ENCODE data around the gene IGLON5.

DNA sequence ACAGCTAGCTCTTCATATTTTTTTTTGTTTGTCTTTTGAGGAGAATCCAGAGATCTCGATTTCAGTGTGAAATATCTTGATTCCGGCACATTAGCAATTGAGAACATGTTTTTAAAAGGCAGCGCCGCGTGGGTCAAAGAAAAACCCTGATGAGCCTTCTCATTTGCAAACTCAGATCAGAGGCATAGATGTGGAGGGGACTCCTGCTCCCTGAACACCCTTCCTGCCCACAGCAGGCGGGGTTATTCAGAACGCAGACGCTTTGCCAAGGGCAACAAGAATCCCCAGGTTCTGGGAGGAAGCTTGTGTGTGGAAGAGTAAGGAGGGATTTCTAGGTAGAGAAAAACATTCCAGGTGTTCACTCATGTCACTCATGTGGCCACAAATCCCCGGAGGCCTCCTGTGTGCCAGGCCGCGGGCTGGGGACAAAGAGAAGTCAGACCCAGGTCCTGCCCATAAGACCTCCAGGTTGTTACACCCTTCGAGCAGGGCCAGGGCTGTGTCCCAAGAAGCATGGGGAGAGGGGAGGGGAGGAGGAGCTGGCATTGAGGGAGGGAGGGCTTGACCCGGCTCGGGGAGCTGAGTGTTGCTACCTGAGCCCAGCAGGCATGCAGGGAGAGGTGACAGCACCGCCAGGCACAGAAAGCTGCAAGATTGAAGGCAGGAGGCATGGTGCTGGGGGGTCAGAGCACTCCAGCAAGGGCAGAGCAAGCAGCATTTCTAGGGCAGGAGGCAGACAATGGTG, 15.9 kb upstream of the IGLON5 start:
- TF ChIP-seq CTCF (IDR thresholded peaks at IDR 0.05; ENCODE audit: insufficient read depth, low read length, poor library complexity, severe bottlenecking), result no peak
- no peak for TF ChIP-seq EZH2phosphoT487 (conservative IDR thresholded peaks at IDR 0.05; ENCODE audit: low read length)

Data from SU-DHL-6 (cell line).